GM18505 (cell line): ENCODE data around the gene DZIP3.
"Not testable (repeated sequence)": the region's sequence is repeated elsewhere in the genome, so short reads cannot be mapped to it uniquely, and the experiment has no call there.

Experiments
- ATAC-seq: cut with Tn5 transposase; IDR thresholded peaks from one replicate; pipeline ENCODE4 v1.9.1; 2021; ENCODE audit not compliant: unreplicated experiment
- POLR2A ChIP-seq: IDR thresholded peaks from 4 replicates; pipeline ENCODE4 v1.6.1; 2011; ENCODE audit warnings: borderline replicate concordance; ENCODE audit not compliant: insufficient read depth, insufficient read length; ENCODE audit errors: extremely low read depth

DZIP3 gene

DNA sequence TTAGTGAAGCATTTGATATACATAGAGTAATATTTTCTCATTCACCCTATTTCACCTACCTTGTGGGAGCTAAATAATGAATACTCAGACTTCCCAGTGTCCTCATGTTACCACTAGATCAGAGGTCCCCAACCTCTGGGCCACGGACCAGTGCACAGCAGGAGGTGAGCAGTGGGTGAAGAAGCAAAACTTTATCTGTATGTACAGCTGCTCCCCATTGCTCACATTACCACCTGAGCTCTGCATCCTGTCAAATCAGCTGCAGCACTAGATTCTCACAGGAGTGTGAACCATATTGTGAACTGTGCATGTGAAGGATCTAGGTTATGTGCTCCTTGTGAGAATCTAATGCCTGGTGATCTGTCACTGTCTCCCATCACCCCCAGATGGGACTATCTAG, 88.3 kb downstream of the DZIP3 start:
- no peak for TF ChIP-seq POLR2A
- ATAC-seq: no peak

DNA sequence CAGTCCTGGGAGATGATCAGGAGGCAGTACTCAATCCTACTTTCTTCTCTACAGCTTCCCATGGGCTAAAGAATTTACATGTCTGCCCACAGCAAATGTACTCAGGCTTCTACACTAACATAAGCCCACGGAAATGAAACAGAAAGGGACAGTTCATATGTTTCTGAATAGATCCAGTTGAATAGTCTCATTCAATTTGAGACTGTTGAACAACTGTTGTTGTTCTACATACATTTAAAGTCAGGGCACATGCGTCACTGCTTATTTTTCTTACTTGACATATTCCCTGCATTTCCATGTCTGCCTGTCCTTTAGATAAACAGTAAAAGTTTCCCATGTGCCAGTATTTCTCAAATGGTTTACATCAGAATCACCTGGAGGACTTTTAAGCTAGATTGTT, 102.8 kb downstream of the DZIP3 start:
- not testable (repeated sequence) for ATAC-seq

DNA sequence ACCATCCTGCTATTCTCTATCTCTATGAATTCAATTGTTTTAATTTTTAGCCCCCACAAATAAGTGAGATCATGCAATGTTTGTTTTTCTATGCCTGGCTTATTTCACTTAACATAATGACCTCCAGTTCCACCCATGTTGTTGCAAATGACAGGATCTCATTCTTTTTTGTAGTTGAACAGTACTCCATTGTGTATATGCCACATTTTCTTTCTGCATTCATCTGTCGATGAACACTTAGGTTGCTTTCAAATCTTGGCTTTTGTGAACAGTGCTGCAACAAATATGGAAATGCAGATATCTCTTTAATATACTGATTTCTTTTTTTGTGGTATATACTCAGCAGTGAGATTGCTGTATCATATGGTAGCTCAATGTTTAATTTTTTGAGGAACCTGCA, 108.9 kb downstream of the DZIP3 start:
- no peak for ATAC-seq
- no peak for TF ChIP-seq POLR2A

DNA sequence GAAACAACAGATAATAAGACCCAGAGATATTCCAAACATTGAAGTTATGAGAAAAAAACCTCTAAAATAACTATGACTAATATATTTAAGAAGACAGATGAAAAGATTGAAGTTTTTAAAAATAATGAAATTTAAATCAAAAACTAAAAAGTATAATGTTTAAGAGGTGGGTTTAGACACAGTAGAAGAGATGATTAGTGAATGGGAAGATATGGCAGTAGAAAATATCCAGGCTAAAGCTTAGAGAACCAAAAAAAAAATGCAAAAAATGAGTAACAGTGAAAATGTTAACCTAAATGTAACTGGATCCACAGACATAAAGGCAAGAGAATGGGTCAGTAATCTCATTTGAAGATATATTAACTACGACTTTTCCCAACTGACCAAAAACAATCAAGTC, 115.5 kb downstream of the DZIP3 start:
- TF ChIP-seq POLR2A: no peak
- ATAC-seq: no peak

DNA sequence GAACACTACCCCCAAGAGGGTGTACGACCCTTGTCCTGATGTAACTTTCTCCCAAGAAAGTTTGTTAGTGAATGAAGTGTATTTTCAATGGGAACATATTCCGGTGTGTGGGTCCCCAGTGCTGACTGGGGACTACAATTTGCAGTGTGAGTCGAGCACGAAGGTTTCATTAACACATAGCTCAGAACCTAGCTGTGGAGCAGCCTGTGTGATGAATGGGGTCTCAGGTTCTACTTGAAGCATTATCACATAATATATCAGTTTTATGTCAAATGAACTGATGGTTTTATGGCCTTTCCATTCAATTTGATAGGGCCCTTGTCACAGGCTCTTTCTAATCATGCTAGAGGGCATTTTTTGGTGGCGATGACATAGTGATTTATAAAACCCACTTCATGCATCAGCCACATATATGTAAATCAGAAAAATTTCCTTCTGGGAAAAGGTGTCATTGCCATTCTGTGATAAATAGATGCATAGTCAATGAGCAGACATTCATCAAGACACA, 123.5 kb downstream of the DZIP3 start:
- ATAC-seq: no peak
- no peak for TF ChIP-seq POLR2A

DNA sequence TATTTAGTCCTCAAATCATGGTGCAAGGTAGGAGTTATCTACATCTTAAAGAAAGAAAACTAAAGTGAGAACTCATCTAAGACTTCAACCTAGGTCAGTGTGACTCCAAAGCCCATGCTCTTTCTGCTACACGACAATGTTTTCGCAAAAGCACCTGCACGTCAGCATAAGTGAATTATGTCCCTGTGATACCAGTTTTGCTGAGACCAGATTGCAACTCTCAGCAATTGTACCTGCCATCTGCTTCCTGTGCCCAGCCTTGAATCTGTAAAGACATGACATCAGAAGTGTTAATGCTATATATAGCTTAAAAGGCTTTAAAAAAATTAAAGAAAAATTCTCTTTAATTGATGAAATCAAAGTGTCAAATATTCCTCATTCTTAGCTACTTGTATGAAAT, 124.3 kb downstream of the DZIP3 start:
- TF ChIP-seq POLR2A: no peak
- no peak for ATAC-seq

DNA sequence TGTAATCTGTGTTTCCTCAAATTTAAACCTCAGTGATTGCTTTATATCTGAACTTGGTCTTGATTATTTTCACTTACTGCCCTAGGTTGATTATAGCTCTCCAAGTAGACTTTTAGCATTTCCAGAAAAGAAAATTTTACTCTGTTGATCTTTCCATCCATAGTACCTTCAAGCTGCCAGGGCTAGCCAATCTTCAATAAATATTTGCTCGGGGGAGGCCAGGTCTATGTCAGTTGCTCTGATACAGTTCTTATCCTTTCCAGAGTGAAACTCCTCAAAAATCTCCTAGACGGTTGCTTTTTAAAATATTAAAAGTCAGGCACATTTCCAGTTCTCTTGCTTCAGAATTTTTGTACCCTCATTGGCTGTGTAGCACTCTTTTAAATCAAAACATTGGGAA, 128.9 kb downstream of the DZIP3 start:
- TF ChIP-seq POLR2A: no peak
- ATAC-seq: no peak

DNA sequence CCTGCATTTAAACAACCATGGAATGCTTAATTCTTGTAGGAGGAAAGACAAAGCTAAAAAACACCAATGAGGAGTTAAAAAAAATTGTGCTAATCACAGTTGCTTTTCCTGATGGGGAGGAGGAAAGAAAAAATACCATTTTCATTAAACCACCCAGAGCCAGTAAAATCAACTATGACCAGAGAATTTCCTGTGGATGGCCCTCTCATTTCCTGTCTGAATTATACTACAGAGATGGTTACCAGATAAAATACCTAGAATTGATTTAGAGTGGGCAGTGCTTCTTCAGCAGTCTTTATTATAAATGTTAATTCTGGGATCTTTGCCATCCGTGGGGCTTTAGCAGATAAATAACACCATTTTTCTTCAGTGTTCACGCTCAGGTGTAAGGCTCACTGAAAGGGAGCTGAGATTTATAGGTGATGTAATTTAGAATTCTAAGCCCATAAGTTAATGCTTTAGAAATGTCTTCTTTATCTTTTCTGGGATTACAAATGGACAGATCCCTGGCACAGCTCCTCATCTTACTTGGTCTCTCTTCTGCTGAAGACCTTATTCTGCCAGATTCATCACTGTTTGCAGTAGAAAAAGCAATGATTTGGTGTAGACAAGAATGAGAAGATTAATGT, 129.8 kb downstream of the DZIP3 start:
- no peak for ATAC-seq
- no peak for TF ChIP-seq POLR2A

DNA sequence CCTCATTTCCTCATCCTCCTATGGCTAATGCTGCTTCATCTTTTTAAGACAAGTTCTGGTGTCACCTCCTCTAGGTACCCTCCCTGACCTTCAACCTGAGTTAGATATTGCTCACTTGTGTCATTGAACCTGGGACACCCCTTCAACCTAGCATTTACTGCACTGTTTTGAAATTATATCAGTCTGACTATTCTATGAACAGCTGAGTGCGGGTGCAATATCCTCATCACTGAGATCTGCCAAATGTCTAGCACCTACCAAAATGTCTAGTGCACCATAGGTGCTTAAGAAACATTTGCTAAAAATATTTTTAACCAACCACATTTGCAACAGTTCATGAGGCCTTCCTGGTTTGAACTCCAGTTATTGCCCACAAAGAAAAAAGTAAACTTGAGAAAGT, 133.2 kb downstream of the DZIP3 start:
- no peak for TF ChIP-seq POLR2A
- no peak for ATAC-seq

DNA sequence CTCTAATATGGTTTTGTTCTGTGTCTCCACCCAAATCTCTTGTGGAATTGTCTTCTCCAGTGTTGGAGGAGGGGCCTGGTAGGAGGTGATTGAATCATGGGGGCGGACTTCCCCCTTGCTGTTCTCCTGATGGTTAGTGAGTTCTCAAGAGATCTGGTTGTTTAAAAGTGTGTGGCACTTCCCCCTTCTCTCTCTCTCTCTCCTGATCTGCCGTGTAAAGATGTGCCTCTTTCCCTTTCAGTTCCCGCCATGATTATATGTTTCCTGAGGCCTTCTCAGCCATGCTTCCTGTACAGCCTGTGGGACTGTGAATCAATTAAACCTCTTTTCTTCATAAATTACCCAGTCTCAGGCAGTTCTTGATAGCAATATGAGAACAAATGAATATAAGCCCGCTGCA, 134.6 kb downstream of the DZIP3 start:
- TF ChIP-seq POLR2A: no peak
- no peak for ATAC-seq

DNA sequence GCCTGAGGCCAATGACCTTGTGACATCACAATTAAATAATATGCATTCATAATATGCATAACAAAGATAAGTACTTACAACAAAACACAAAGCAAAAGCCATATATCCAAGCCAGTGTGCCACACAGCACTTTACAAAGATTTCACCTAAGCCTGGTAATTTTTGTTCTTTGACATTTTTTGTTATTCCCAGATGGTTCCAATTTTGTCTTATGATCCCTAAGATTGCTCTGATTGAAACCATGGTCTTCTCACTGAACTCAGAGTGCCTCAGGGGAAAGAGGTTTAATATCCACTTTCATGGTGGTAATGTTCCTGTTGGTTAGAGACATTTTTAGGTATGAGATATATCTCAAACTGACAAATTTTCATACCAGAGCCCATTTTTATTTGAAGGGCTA, 138.6 kb downstream of the DZIP3 start:
- ATAC-seq: no peak
- no peak for TF ChIP-seq POLR2A

DNA sequence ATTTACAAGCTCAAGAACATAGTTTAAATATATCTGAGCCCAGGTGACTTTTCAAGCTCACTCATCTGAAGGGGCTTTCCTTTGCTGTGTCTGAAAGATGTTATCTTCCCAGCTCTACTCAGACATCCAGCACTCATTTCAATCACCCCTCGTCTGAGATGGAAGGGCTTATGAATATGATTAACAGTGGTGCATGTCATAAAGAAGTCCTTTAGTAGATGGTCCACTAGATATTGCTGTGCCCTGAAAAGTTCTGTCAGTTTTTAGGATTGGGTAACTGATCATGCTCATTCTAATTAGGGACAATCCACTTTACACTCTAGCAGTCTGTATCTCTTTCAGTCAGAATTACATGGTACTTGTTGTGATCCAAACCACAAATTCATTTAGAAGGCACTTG, 139.4 kb downstream of the DZIP3 start:
- no peak for TF ChIP-seq POLR2A
- ATAC-seq: no peak

DNA sequence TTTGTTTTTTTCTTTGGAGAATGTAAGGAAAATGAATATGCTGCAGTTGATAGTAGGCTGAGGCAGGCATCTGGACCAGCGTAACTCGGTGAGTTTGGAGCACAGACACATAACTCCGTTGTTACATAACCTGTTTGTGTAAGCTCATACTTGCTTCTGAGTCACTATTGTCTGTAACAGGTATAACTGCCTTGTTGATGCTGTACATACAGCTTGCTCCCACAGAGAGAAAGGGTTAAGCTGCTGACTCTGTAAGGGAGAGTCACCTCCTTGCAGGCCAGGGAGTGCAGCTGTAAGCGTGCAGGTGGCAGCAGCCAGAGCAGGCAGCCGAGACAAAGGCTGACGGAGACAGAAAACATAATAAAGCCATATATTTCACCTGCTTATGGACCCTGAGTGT, 147.3 kb downstream of the DZIP3 start:
- ATAC-seq: no peak
- TF ChIP-seq POLR2A: no peak

DNA sequence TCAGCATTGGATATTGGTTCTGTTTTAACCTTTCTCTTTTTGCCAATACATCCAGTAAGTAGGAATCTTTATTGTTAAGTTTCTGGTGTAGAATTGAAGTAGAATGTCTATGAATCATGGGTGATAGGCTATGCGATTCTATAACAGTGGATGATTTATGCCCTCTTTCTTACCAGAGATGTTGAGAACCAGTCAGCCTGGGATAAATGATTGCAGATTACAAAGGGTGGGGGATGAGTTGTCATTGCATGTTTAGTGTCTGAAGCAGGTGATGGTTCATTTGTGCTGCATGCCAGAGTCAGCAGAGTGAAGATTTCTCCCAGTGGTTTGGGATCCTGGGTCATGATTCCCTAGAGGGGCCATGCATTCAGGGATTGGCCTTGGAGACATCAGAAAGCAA, 153.4 kb downstream of the DZIP3 start:
- ATAC-seq: no peak
- TF ChIP-seq POLR2A: no peak
